NB4 (cell line): Measurements from ENCODE around the gene KRTDAP.

ENCODE experiments used
- DNase-seq: peaks from one replicate; pipeline ENCODE4 v3.0.0; 2010; ENCODE audit warnings: low read depth
- H3K4me3 ChIP-seq: one replicate; pipeline ENCODE4 v1.5.1; 2011; ENCODE audit warnings: mild to moderate bottlenecking, low read depth, low read length, moderate library complexity
- CTCF ChIP-seq: IDR thresholded peaks from one replicate; pipeline ENCODE4 v1.5.1; 2012; ENCODE audit warnings: low read depth, low read length
- MYC ChIP-seq: IDR thresholded peaks from 2 replicates; pipeline ENCODE4 v1.6.1; 2011; ENCODE audit warnings: low read depth, low read length
- POLR2A ChIP-seq: IDR thresholded peaks from 2 replicates; pipeline ENCODE4 v1.6.1; 2011; ENCODE audit warnings: mild to moderate bottlenecking; ENCODE audit not compliant: insufficient read length; ENCODE audit errors: extremely low read depth
- TF ChIP-seq, protein P1 (sequence below): IDR thresholded peaks from 2 replicates; pipeline ENCODE4 v1.6.1; 2011; ENCODE audit warnings: low read depth, low read length

The KRTDAP gene

DNA sequence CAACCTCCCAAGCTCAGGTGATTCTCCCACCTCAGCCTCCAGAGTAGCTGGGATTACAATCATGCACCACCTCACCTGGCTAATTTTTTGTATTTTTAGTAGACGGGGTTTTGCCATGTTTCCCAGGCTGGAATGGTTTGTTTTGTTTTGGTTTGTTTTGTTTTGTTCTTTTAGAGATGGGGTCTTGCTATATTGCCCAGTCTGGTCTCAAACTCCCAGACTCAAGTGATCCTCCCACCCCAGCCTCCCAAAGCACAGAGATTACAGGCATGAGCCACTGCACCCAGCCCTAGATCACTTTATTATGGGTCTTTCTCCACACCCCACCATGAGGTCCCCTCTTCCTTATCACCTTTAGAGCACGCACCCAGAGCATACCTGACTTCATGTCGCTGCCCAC, 8.0 kb upstream of the KRTDAP start:
- no peak overlapping the region for H3K4me3 ChIP-seq
- TF ChIP-seq CTCF (no peak), POLR2A (no peak), MYC (no peak)
- TF ChIP-seq, protein P1, sequence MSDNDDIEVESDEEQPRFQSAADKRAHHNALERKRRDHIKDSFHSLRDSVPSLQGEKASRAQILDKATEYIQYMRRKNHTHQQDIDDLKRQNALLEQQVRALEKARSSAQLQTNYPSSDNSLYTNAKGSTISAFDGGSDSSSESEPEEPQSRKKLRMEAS, result no peak

DNA sequence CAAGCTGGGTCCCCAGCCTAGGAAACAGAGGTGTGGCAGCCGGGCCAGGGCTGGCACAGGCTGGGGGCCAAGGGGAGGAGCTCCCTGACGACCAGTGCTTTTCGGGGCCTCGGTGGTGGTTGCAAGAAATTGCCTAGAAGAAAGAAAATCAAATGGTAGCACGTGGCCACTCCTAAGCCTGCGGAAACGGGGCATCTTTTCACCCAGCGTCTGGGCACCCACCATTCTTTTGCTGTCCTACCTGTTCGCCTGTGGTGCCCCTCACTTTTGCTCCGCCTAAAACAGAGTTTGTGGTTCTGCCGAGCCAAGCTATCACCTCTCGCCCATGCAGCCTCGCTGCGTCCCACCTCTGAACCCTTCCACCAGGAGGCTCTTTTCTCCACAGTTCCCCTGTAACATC, 7.1 kb upstream of the KRTDAP start:
- no peak for TF ChIP-seq POLR2A
- TF ChIP-seq, protein P1, result no peak
- no peak for TF ChIP-seq MYC
- TF ChIP-seq CTCF, result no peak
- H3K4me3 ChIP-seq, result no peak overlapping the region
- no peak for DNase-seq

More for the DNA sequence above, 8.0 kb upstream of the KRTDAP start:
- DNase-seq, result no peak

DNA sequence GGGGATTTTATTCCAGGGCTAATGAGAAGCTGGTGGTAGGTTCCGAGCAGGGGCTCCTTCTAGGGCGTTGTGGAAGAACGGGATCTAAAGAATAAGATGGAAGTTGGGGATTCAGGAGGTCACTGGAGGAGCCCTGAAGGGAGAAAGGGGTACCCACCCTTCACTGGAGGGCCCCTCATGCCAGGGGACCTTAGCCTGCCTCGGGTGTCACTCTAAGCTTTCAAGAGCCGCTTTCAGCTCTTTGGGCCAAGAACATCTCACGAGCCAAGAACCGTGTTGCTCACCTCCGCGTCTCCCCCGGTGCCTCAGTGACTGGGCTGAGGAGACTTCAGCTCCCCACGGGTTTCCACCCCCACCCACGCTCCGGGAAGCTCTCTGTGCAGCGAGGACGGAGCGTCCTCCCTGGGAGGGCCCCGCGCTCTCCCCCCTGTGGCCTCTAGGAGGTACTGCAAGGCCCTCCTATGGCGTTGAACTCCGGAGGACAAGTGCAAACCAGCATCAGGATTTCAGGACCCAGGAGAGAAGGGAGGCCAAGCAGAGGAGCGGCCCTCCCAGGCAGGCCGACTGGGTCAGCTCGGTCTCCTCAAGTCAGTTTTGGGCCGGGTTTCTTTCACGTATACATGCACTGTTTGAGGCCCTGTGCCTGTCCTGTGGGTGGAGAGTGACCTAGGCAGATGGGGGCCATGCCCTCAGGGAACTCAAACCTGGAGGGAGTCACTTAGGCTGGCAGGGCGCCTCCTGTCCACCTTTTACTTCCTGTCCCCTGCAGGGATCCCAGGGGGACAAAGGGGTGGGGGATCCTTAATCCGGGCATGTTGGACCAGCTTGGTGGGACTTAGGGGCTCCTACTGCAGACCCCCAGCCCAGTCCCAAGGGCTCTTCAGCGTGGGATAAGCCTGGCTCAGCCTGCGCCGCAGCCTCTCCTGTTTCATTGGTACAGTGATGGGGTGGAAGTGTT, 5.1 kb upstream of the KRTDAP start:
- no peak overlapping the region for H3K4me3 ChIP-seq
- TF ChIP-seq POLR2A, result no peak
- TF ChIP-seq CTCF, result peak; percentile 76
- peak; percentile 55 for DNase-seq

GRCh38 chr19:35493971-35494370, 3.7 kb upstream of the KRTDAP start:
- TF ChIP-seq MYC, result no peak
- no peak for TF ChIP-seq CTCF
- no peak for TF ChIP-seq POLR2A
- TF ChIP-seq, protein P1, result no peak
- DNase-seq, result no peak
- H3K4me3 ChIP-seq, result no peak overlapping the region

DNA sequence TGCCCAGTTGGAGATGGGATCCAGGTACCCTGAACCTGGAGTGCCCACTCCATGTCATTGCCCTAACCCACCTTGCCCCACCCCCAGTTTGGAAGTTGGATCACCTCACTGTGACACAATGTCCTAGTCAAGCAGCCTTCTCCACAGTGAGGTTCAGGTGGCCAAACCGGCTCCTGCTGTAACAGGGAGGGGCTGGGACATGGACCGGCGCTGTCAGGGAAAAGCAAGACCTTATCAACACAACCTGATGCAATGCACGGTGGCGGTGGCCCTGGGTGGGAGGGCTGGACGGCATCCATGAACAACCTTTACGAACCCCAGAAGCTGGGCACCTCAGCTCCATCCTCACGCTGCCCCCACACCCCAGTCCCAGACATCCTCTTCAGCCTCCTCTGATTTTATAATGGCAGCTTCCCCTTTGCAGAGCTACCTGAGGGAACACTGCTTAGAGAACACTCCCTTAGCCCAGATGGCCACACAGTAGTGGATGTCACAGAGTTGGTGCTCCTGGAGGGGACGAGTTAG, 1.6 kb upstream of the KRTDAP start:
- no peak for DNase-seq
- H3K4me3 ChIP-seq, result no peak overlapping the region
- TF ChIP-seq CTCF, result no peak
- TF ChIP-seq, protein P1, result no peak
- TF ChIP-seq MYC, result no peak
- no peak for TF ChIP-seq POLR2A

- no peak overlapping the region for H3K4me3 ChIP-seq
- TF ChIP-seq MYC, result no peak
- TF ChIP-seq, protein P1, result no peak
- TF ChIP-seq POLR2A, result no peak
- no peak for TF ChIP-seq CTCF
- DNase-seq, result no peak
Measured at GRCh38 chr19:35488677-35489076, 1.6 kb downstream of the KRTDAP start.
